A673 (cell line): Measurements from ENCODE around the gene RGMA. TPM values are rescaled to one million over a fixed set of nuclear protein-coding genes. Genes with fewer than 3 reads are reported as not detected.

Source experiments
- BruUV-seq: library from RNA; stranded (reverse); fragments of 400-500 nt; replicated peaks from 2 replicates; lab custom pipeline; 2021; lab: Mats Ljungman, UMichigan
- CTCF ChIA-PET: fragments of 300-600 bp; sonication (Branson Sonifier 250); formaldehyde crosslinking; loops from one replicate; lab custom pipeline; 2022; ENCODE audit warnings: antibody characterized with exemption; lab: Charles Lee
- POLR2A ChIA-PET: fragments of 300-600 bp; sonication (Branson Sonifier 250); formaldehyde crosslinking; loops from one replicate; lab custom pipeline; 2022; ENCODE audit warnings: antibody characterized with exemption; ENCODE audit not compliant: low non-redundant PET; lab: Charles Lee
- DNase-seq: peaks from one replicate; pipeline ENCODE4 v3.0.0-alpha.2; 2015; ENCODE audit warnings: low spot score
- H3K27ac ChIP-seq: fragments of 200-600 bp; sonication (generic); 2 replicates; pipeline ENCODE4 v1.5.1; 2016; ENCODE audit warnings: mixed run types, low read depth, mild to moderate bottlenecking, mixed read lengths, antibody characterized with exemption, low read length; ENCODE audit not compliant: poor library complexity, severe bottlenecking
- H3K27me3 ChIP-seq: fragments of 200-600 bp; sonication (generic); replicated peaks from 2 replicates; pipeline ENCODE4 v1.6.1; 2017; ENCODE audit warnings: mixed run types, low read depth, mild to moderate bottlenecking, mixed read lengths, antibody characterized with exemption, low read length; ENCODE audit not compliant: insufficient read depth, poor library complexity
- H3K36me3 ChIP-seq: fragments of 200-600 bp; sonication (generic); 2 replicates; pipeline ENCODE4 v1.6.1; 2016; ENCODE audit warnings: mixed run types, mild to moderate bottlenecking, mixed read lengths, antibody characterized with exemption, low read length; ENCODE audit not compliant: insufficient read depth, poor library complexity, severe bottlenecking
- H3K4me1 ChIP-seq: fragments of 200-600 bp; sonication (generic); 2 replicates; pipeline ENCODE4 v1.6.1; 2017; ENCODE audit warnings: mixed run types, mild to moderate bottlenecking, mixed read lengths, antibody characterized with exemption, low read length; ENCODE audit not compliant: insufficient read depth, poor library complexity, severe bottlenecking
- H3K4me3 ChIP-seq: fragments of 200-600 bp; sonication (generic); 2 replicates; pipeline ENCODE4 v1.5.1; 2016; ENCODE audit warnings: low read depth, mixed run types, mild to moderate bottlenecking, mixed read lengths, low read length; ENCODE audit not compliant: poor library complexity, severe bottlenecking
- H3K9me3 ChIP-seq: fragments of 200-600 bp; sonication (generic); 2 replicates; pipeline ENCODE4 v1.6.1; 2016; ENCODE audit warnings: mixed run types, low read depth, mild to moderate bottlenecking, mixed read lengths, antibody characterized with exemption, low read length; ENCODE audit not compliant: poor library complexity, severe bottlenecking
- EZH2 ChIP-seq: fragments of 200-600 bp; sonication (generic); IDR thresholded peaks from 2 replicates; pipeline ENCODE4 v1.6.1; 2017; ENCODE audit warnings: borderline replicate concordance, low read depth, mild to moderate bottlenecking, mixed read lengths, antibody characterized with exemption, low read length; ENCODE audit not compliant: poor library complexity, severe bottlenecking
- intact Hi-C: fragments of 100-400 bp; cut with micrococcal nuclease; formaldehyde crosslinking; loops from one replicate; pipeline ENCODE4 v1.10.0; 2022; ENCODE audit not compliant: unreplicated experiment
- total RNA-seq: library from RNA; stranded (reverse); gene quantifications from 2 replicates; pipeline ENCODE4 v1.2.3, GENCODE V29; 2021
- TF ChIP-seq, protein P1 (sequence below): fragments of 300-800, 200-600 bp; sonication (generic); conservative IDR thresholded peaks from 2 replicates; pipeline ENCODE4 v1.5.1; 2017; ENCODE audit warnings: low read depth, mild to moderate bottlenecking, antibody characterized with exemption, low read length, moderate library complexity, mixed read lengths

Gene RGMA
- total RNA-seq, 1 experiment from 2014 or later: 5.0 TPM

DNA sequence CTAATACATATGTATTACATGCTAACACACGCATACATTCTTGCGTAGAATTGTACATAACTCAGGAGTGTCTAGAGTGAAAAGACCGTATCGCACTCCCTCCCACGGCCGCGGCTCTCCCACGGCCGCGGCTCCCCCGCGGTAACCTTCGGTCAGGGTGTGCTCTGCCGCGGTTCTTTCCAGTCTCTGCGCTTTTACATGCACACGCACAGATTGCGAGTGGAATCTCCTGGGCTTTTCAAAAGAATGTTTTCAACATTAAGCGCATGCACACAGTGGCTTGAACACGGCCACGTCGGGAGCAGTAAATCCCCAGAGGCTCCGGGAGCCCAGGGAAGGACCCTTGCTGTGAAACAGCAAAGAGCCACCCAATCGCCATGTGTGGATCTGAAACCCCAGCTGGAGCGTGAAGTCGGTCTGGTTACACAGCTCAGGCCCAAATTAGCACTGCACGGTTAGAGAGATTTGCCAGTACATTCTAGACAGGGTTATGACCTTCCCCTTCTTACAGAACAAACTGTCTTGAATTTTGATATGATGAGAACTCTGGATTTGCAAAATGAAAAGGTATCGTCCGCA lies 805 bp upstream of the RGMA start:
- H3K9me3 ChIP-seq: no peaks in the 10 kb centered on the region
- peaks cover 55% of the 10 kb centered on the region for H3K27me3 ChIP-seq
- peak overlapping the region; percentile 31 for H3K4me3 ChIP-seq
- no peak overlapping the region for H3K27ac ChIP-seq
- peak; percentile 58 for TF ChIP-seq EZH2
- TF ChIP-seq, protein P1, sequence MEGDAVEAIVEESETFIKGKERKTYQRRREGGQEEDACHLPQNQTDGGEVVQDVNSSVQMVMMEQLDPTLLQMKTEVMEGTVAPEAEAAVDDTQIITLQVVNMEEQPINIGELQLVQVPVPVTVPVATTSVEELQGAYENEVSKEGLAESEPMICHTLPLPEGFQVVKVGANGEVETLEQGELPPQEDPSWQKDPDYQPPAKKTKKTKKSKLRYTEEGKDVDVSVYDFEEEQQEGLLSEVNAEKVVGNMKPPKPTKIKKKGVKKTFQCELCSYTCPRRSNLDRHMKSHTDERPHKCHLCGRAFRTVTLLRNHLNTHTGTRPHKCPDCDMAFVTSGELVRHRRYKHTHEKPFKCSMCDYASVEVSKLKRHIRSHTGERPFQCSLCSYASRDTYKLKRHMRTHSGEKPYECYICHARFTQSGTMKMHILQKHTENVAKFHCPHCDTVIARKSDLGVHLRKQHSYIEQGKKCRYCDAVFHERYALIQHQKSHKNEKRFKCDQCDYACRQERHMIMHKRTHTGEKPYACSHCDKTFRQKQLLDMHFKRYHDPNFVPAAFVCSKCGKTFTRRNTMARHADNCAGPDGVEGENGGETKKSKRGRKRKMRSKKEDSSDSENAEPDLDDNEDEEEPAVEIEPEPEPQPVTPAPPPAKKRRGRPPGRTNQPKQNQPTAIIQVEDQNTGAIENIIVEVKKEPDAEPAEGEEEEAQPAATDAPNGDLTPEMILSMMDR: no peak
- H3K4me1 ChIP-seq: peaks cover 10% of the 10 kb centered on the region
- intact Hi-C loops: loop anchor here (5.0 kb wide), 2 partner anchors 58 to 907 kb away; no protein-coding TSS in a partner anchor
- no peaks in the 10 kb centered on the region for H3K36me3 ChIP-seq
- CTCF ChIA-PET: interaction anchor here (1.0 kb wide), 1 partner anchor 1030 kb away, joined by 4 read pairs; no protein-coding TSS in a partner anchor
- POLR2A ChIA-PET: no interaction called here
- DNase-seq: no peak
- BruUV-seq: no TSS peak

GRCh38 chr15:93088200-93088980 lies 621 bp downstream of the RGMA start:
- BruUV-seq: no TSS peak
- Histone ChIP-seq H3K4me3 (peak overlapping the region; percentile 47), H3K27ac (no peak overlapping the region), H3K27me3 (peaks cover 57% of the 10 kb centered on the region), H3K36me3 (no peaks in the 10 kb centered on the region), H3K9me3 (no peaks in the 10 kb centered on the region), H3K4me1 (peaks cover 10% of the 10 kb centered on the region)
- TF ChIP-seq, protein P1: no peak
- no peak for TF ChIP-seq EZH2
- CTCF ChIA-PET: interaction anchor here (0.5 to 1.8 kb wide), 14 partner anchors 12 to 1031 kb away, joined by 3 to 39 read pairs (median 6); no protein-coding TSS in a partner anchor
- peak; percentile 49 for DNase-seq
- intact Hi-C loops: loop anchor here (1.0 to 5.0 kb wide), 3 partner anchors 56 to 1032 kb away; no protein-coding TSS in a partner anchor
- POLR2A ChIA-PET: interaction anchor here (0.6 kb wide), 1 partner anchor 38 kb away, joined by 4 read pairs; no protein-coding TSS in a partner anchor

DNA sequence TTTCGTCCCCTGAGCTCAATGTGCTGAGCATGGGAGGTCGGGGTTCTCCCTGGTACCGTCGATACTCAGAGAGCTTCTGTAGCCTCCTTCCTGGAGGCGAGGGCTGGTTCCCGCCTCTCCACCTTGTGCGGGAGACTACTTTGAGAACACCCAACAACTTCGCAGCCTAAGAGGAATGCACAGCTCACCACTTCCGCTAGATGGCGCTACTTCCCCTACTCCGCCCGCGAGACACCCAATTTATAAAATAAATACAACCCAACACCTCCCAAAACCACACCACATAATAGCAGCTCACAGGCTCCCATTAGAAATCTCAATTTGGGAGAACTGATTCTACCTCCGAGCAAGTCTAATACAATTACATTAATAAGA lies 1.2 kb downstream of the RGMA start:
- no peaks in the 10 kb centered on the region for H3K36me3 ChIP-seq
- H3K9me3 ChIP-seq: no peaks in the 10 kb centered on the region
- peaks cover 10% of the 10 kb centered on the region for H3K4me1 ChIP-seq
- H3K27me3 ChIP-seq: peaks cover 57% of the 10 kb centered on the region
- peak overlapping the region; percentile 47 for H3K4me3 ChIP-seq
- POLR2A ChIA-PET: interaction anchor here (0.5 to 0.6 kb wide), 2 partner anchors 38 to 181 kb away, joined by 3 to 4 read pairs; no protein-coding TSS in a partner anchor
- BruUV-seq: no TSS peak
- TF ChIP-seq, protein P1: peak; percentile 92
- no peak for TF ChIP-seq EZH2
- H3K27ac ChIP-seq: no peak overlapping the region
- intact Hi-C loops: loop anchor here (1.0 to 5.0 kb wide), 4 partner anchors 56 to 1032 kb away; no protein-coding TSS in a partner anchor
- CTCF ChIA-PET: interaction anchor here (0.6 to 1.8 kb wide), 13 partner anchors 12 to 1032 kb away, joined by 3 to 39 read pairs (median 6); no protein-coding TSS in a partner anchor
- peak; percentile 83 for DNase-seq
